ENCODE measurements around the gene CUX1. TPM values are rescaled to one million over a fixed set of nuclear protein-coding genes. Genes with fewer than 3 reads are reported as not detected.

Gene CUX1
- total RNA-seq, 1 donor from 2014 or later: 40.5 TPM

GRCh38 chr7:102073931-102074880 lies 256.8 kb downstream of the CUX1 start:
- no peak overlapping the region for H3K4me3 ChIP-seq (ENCODE audit: low read depth, low read length)
- no peaks in the 10 kb centered on the region for H3K27me3 ChIP-seq (ENCODE audit: control insufficient read depth, insufficient read depth, low read length)
- FAIRE-seq (no peak), DNase-seq (ENCODE audit: low read depth) (no peak)
- peaks cover 1% of the 10 kb centered on the region for H3K36me3 ChIP-seq (ENCODE audit: control insufficient read depth, insufficient read depth, low read length)
- TF ChIP-seq, protein P1, sequence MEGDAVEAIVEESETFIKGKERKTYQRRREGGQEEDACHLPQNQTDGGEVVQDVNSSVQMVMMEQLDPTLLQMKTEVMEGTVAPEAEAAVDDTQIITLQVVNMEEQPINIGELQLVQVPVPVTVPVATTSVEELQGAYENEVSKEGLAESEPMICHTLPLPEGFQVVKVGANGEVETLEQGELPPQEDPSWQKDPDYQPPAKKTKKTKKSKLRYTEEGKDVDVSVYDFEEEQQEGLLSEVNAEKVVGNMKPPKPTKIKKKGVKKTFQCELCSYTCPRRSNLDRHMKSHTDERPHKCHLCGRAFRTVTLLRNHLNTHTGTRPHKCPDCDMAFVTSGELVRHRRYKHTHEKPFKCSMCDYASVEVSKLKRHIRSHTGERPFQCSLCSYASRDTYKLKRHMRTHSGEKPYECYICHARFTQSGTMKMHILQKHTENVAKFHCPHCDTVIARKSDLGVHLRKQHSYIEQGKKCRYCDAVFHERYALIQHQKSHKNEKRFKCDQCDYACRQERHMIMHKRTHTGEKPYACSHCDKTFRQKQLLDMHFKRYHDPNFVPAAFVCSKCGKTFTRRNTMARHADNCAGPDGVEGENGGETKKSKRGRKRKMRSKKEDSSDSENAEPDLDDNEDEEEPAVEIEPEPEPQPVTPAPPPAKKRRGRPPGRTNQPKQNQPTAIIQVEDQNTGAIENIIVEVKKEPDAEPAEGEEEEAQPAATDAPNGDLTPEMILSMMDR (IDR thresholded peaks at IDR 0.05; ENCODE audit: insufficient read depth, low read length, severe bottlenecking): no peak

DNA sequence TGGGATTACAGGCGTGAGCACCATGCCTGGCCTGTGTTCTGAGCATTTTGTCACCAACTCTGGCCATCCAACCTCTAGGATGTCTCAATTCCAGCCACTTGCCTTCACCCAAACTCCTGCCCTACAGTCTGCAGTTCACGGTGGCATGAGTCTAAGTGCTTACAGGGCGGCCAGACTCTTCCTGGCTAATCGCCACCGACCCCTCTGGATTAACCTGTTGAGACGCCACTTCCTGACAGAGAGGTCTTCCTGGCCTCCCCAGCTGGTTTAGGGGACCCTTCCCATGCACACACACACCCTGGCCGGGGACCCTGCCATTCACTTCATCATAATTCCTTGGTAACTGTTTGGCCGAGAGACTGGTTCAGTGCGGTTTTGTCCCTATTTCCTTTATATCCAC lies 257.7 kb downstream of the CUX1 start:
- Histone ChIP-seq H3K36me3 (ENCODE audit: control insufficient read depth, insufficient read depth, low read length) (peaks cover 1% of the 10 kb centered on the region), H3K27me3 (ENCODE audit: control insufficient read depth, insufficient read depth, low read length) (no peaks in the 10 kb centered on the region), H3K4me3 (ENCODE audit: low read depth, low read length) (no peak overlapping the region)
- TF ChIP-seq, protein P1 (IDR thresholded peaks at IDR 0.05; ENCODE audit: insufficient read depth, low read length, severe bottlenecking): no peak
- DNase-seq (ENCODE audit: low read depth): no peak
- no peak for FAIRE-seq

GRCh38 chr7:102075553-102076135 lies 258.2 kb downstream of the CUX1 start:
- FAIRE-seq (no peak), DNase-seq (ENCODE audit: low read depth) (no peak)
- peaks cover 1% of the 10 kb centered on the region for H3K36me3 ChIP-seq (ENCODE audit: control insufficient read depth, insufficient read depth, low read length)
- no peaks in the 10 kb centered on the region for H3K27me3 ChIP-seq (ENCODE audit: control insufficient read depth, insufficient read depth, low read length)
- TF ChIP-seq, protein P1 (IDR thresholded peaks at IDR 0.05; ENCODE audit: insufficient read depth, low read length, severe bottlenecking): no peak
- no peak overlapping the region for H3K4me3 ChIP-seq (ENCODE audit: low read depth, low read length)

DNA sequence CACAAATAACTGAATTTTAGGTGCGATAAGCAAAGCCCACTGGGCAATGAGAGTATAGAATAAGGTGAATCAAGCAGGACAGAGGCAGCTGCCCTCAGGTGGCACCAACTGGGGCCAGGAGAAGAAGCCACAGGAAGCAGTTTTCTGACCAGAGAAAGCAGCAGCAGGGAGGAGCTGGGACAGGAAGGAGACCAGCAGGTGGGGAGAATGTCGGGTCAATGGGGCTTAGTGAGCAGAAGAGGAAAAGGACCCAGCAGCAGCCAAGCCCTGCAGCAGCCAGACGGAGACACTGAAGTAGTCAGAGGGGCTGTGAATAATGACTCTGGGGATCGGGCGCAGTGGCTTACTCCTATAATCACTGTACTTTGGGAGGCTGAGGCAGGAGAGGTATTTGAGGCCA lies 259.7 kb downstream of the CUX1 start:
- Histone ChIP-seq H3K27me3 (ENCODE audit: control insufficient read depth, insufficient read depth, low read length) (no peaks in the 10 kb centered on the region), H3K4me3 (ENCODE audit: low read depth, low read length) (no peak overlapping the region), H3K36me3 (ENCODE audit: control insufficient read depth, insufficient read depth, low read length) (peaks cover 1% of the 10 kb centered on the region)
- FAIRE-seq (no peak), DNase-seq (ENCODE audit: low read depth) (no peak)
- TF ChIP-seq, protein P1 (IDR thresholded peaks at IDR 0.05; ENCODE audit: insufficient read depth, low read length, severe bottlenecking): no peak

DNA sequence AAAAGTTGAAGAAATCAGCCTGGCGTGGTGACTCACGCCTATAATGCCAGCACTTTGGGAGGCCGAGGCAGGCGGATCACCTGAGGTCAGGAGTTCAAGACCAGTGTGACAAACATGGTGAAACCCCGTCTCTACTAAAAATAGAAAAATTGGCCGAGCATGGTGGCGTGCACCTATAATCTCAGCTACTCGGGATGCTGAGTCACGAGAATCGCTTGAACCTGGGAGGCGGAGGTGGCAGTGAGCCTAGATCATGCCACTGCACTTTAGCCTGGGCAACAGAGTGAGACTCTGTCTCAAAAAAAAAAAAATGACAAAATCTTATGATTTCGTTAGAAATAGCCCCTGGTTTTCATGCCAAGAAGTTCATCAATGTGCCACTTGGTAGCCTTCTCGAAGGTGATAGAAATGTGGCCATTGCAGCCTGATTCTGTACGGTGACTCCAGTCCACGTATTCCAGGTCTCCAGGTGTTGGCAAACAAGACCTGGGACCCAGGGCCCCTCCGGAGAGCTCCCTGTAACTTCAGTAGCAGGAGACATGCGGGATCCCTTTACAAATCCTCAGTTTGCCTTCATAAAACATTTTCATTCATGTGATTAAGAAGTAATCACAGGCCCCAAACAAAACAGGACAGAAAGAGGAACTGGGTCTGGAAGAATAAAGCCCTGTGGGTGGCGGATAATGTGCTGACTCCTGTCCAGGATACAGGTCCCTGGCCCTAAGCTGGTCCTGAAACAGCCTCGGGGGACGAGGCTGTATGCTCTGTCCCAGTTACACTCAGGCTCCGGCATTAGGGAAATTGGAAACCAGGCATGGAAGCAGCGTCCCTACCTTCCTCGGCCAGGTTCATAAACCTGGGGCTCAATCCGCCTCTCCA lies 262.0 kb downstream of the CUX1 start:
- FAIRE-seq (no peak), DNase-seq (ENCODE audit: low read depth) (no peak)
- Histone ChIP-seq H3K36me3 (ENCODE audit: control insufficient read depth, insufficient read depth, low read length) (no peaks in the 10 kb centered on the region), H3K4me3 (ENCODE audit: low read depth, low read length) (no peak overlapping the region), H3K27me3 (ENCODE audit: control insufficient read depth, insufficient read depth, low read length) (no peaks in the 10 kb centered on the region)
- TF ChIP-seq, protein P1 (IDR thresholded peaks at IDR 0.05; ENCODE audit: insufficient read depth, low read length, severe bottlenecking): no peak
